Measurements from ENCODE around the gene KLHL29. TPM values are rescaled to one million over a fixed set of nuclear protein-coding genes. Genes with fewer than 3 reads are reported as not detected.
A peak's percentile ranks its signal among the peaks of the same experiment; 100 is the strongest.

KLHL29 gene
- total RNA-seq, 3 donors from 2014 or later (not counting 1 experiment from before 2014, with no cell fraction given): 0.24 to 0.43 (median 0.33) TPM

DNA sequence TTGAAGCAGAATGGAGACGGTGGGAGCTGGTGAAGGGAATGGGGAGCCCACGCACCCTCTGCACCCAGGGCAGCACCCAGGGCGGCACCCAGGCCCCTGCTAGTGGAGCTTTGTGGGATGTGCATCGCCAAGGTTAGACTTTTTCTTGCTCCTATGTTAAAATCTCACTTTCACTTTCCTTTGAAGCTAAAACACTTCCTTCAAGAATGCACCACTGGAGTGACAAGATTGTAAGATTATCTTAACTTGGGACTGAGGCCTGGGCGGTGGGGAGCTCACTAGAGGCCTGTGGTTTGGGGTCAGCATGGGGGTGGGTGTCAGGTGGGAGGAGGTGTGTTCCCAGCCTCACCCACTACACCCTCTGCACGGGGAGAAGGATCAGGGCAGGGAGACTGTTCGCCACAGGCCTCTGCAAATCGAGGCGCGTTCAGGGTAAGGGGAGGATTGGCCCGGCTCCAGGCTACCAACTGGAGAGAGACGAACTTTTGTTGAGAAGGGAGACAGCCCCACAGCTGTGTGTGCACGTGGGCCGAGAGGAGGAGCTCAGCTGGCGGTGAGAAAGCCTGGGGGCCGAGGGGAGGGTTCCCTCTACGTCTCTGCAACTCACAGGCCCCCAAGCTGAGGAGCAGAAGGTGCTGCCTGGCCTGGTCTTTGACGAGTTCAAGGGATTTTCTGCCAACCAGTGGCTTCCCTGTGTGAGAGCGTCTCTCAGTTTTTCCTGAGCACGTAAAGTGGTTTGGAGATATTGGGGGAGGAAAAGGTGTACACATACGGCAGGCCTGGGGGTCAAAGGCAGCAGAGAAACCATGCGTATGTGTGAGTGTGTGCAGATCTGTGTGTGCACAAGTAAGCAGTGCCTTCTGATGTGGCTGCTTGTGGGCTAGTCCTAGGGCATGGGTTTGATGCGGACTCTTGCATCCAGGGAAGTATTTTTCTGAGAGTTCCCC is 147.7 kb downstream of the KLHL29 start:
- intact Hi-C loops (cut with micrococcal nuclease): no loop called here
- Histone ChIP-seq H3K9me3 (ENCODE audit: control insufficient read depth, insufficient read depth, low read length) (no peaks in the 10 kb centered on the region), H3K27ac (ENCODE audit: low read length) (peak overlapping the region; percentile 24), H3K4me3 (ENCODE audit: low read length) (peak overlapping the region; percentile 19), H3K27me3 (ENCODE audit: control insufficient read depth, insufficient read depth, low read length) (no peaks in the 10 kb centered on the region), H3K4me1 (ENCODE audit: control insufficient read depth, insufficient read depth, low read length) (peaks cover 27% of the 10 kb centered on the region), H3K36me3 (ENCODE audit: control insufficient read depth, insufficient read depth, low read length) (no peaks in the 10 kb centered on the region)
- Mint-ChIP-seq H3K4me1 (peaks cover 9 to 20% of the 10 kb centered on the region in 2 donors), H3K4me3 (peak overlapping the region; percentile 76), H3K36me3 (no peaks in the 10 kb centered on the region), H3K9me3 (no peaks in the 10 kb centered on the region), H3K27me3 (ENCODE audit: low read depth in 2 of 2) (no peaks in the 10 kb centered on the region), H3K27ac (peak overlapping the region; percentile 66 to 90)
- peak in 1 of 2 donors; percentile 63 for DNase-seq
- TF ChIP-seq, protein P1, sequence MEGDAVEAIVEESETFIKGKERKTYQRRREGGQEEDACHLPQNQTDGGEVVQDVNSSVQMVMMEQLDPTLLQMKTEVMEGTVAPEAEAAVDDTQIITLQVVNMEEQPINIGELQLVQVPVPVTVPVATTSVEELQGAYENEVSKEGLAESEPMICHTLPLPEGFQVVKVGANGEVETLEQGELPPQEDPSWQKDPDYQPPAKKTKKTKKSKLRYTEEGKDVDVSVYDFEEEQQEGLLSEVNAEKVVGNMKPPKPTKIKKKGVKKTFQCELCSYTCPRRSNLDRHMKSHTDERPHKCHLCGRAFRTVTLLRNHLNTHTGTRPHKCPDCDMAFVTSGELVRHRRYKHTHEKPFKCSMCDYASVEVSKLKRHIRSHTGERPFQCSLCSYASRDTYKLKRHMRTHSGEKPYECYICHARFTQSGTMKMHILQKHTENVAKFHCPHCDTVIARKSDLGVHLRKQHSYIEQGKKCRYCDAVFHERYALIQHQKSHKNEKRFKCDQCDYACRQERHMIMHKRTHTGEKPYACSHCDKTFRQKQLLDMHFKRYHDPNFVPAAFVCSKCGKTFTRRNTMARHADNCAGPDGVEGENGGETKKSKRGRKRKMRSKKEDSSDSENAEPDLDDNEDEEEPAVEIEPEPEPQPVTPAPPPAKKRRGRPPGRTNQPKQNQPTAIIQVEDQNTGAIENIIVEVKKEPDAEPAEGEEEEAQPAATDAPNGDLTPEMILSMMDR (IDR thresholded peaks at IDR 0.05): no peak
- WGBS (ENCODE audit: insufficient coverage): 40% methylated on average over 21 of the region's 23 CpGs
- peak; percentile 9 to 57 (median 46) for ATAC-seq

GRCh38 chr2:23533338-23533695 is 148.3 kb downstream of the KLHL29 start:
- TF ChIP-seq, protein P1 (IDR thresholded peaks at IDR 0.05): no peak
- Histone ChIP-seq H3K27ac (ENCODE audit: low read length) (no peak overlapping the region), H3K9me3 (ENCODE audit: control insufficient read depth, insufficient read depth, low read length) (no peaks in the 10 kb centered on the region), H3K27me3 (ENCODE audit: control insufficient read depth, insufficient read depth, low read length) (no peaks in the 10 kb centered on the region), H3K36me3 (ENCODE audit: control insufficient read depth, insufficient read depth, low read length) (no peaks in the 10 kb centered on the region), H3K4me1 (ENCODE audit: control insufficient read depth, insufficient read depth, low read length) (peaks cover 27% of the 10 kb centered on the region), H3K4me3 (ENCODE audit: low read length) (no peak overlapping the region)
- no peaks in the 10 kb centered on the region for H3K27me3 Mint-ChIP-seq (ENCODE audit: low read depth in 2 of 2)
- no peak overlapping the region for H3K4me3 Mint-ChIP-seq
- ATAC-seq (no peak), DNase-seq (peak in 1 of 2 donors; percentile 11)
- H3K9me3 Mint-ChIP-seq: no peaks in the 10 kb centered on the region
- H3K4me1 Mint-ChIP-seq: peaks cover 9 to 20% of the 10 kb centered on the region in 2 donors
- WGBS (ENCODE audit: insufficient coverage): 73% methylated on average over 9 of the region's 9 CpGs
- intact Hi-C loops (cut with micrococcal nuclease): no loop called here
- no peaks in the 10 kb centered on the region for H3K36me3 Mint-ChIP-seq
- no peak overlapping the region for H3K27ac Mint-ChIP-seq

GRCh38 chr2:23534771-23535170 is 149.8 kb downstream of the KLHL29 start:
- 92% methylated on average over 2 of the region's 2 CpGs for WGBS (ENCODE audit: insufficient coverage)
- TF ChIP-seq, protein P1 (IDR thresholded peaks at IDR 0.05): no peak
- Mint-ChIP-seq H3K9me3 (no peaks in the 10 kb centered on the region), H3K4me3 (no peak overlapping the region), H3K4me1 (peaks cover 9 to 20% of the 10 kb centered on the region in 2 donors), H3K36me3 (no peaks in the 10 kb centered on the region), H3K27ac (no peak overlapping the region), H3K27me3 (ENCODE audit: low read depth in 2 of 2) (peaks cover 0 to 2% of the 10 kb centered on the region in 2 donors)
- ATAC-seq (no peak), DNase-seq (no peak)
- Histone ChIP-seq H3K4me3 (ENCODE audit: low read length) (no peak overlapping the region), H3K27me3 (ENCODE audit: control insufficient read depth, insufficient read depth, low read length) (no peaks in the 10 kb centered on the region), H3K36me3 (ENCODE audit: control insufficient read depth, insufficient read depth, low read length) (no peaks in the 10 kb centered on the region), H3K27ac (ENCODE audit: low read length) (no peak overlapping the region), H3K4me1 (ENCODE audit: control insufficient read depth, insufficient read depth, low read length) (peaks cover 27% of the 10 kb centered on the region), H3K9me3 (ENCODE audit: control insufficient read depth, insufficient read depth, low read length) (no peaks in the 10 kb centered on the region)
- intact Hi-C loops (cut with micrococcal nuclease): no loop called here
